ENCODE measurements around the gene PPIL6.
"Not testable (repeated sequence)": the region's sequence is repeated elsewhere in the genome, so short reads cannot be mapped to it uniquely, and the experiment has no call there.

PPIL6 gene

DNA sequence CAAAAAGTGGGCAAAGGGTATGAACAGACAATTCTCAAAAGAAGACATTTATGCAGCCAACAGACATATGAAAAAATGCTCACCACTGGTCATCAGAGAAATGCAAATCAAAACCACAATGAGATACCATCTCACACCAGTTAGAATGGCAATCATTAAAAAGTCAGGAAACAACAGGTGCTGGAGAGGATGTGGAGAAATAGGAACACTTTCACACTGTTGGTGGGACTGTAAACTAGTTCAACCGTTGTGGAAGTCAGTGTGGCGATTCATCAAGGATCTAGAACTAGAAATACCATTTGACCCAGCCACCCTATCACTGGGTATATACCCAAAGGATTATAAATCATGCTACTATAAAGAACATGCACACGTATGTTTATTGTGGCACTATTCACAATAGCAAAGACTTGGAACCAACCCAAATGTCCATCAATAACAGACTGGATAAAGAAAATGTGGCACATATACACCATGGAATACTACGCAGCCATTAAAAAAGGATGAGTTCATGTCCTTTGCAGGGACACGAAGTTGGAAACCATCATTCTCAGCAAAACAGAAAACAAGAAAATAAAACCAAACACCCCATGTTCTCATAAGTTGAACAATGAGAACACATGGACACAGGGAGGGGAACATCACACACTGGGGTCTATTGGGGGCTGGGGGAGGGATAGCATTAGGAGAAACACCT is 75.9 kb downstream of the PPIL6 start:
- not testable (repeated sequence) for DNase-seq (ENCODE audit: low read depth in 1 of 2, low spot score in 1 of 2)

DNA sequence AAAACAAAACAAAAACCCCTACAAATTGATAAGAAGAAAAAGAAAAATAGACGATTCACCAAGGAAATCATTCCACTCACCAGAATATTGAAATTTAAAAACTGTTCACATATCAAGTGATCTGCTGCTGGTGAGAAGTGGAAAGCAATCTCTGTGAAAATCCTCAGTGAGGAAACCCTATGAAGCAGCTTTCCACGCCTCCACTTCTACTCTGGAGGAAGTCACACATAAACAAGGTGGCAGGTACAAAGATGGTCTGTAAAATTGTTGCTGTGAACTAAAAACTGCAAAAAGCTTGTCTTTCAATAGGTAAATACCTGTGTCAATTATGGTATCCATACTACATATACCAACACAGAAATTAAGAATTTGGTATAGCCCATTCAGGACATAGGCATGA is 76.7 kb downstream of the PPIL6 start:
- no peak for DNase-seq (ENCODE audit: low read depth in 1 of 2, low spot score in 1 of 2)

DNA sequence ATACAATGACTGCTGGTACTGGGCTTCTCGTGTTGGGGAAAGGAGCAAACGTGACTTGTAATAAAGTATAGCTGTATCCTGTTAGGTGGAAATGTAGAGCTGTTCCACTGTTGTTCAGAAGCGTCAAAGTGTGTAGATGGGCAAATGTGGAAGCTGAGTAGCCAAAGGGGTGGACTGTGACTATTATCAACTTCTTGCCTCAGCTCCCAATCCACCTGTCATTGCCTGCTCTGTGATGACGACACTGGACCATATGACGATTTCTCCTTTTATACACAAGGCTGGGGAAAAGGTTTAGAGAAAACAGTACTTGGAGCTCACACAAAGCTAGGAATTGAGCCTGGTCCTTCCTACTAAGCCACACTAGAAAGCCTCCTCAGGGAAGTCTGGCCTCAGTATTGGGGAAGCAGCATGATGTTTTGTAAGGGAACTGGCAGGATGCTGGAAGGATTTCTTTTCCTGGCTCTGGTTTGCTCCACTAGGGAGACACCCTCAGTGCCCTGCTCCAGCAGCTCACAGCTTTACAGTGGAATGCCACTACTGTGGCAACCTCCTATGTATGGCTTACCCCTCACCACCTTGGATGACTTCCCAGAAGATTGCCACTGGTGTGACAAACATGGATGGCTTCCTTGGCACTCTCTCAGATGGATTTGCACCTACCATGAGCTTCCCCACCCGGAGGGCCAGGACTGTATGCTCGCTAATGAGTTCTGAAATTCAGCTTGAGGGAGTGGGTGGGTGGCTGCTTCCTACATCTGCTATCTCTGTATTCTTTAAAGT is 78.1 kb downstream of the PPIL6 start:
- no peak for DNase-seq (ENCODE audit: low read depth in 1 of 2, low spot score in 1 of 2)

DNA sequence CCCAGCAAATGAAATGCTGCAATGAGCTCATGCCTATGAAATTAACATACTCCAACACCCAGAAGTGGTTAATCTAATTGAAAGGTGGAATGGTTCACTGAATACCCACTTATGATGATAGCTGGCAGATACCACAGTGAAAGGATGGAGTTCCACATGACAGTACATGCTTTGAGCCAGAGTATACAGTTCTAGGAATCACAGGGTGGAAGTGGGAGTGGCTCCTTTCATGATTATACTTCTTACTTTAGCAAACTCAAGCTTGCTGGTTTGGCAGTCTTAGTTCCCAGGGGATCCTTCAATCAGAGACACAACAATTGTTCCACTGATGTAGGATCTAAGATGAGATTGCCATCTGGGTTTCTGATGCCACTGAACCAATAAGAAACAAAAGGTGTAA is 79.6 kb downstream of the PPIL6 start:
- no peak for DNase-seq (ENCODE audit: low read depth in 1 of 2, low spot score in 1 of 2)

DNA sequence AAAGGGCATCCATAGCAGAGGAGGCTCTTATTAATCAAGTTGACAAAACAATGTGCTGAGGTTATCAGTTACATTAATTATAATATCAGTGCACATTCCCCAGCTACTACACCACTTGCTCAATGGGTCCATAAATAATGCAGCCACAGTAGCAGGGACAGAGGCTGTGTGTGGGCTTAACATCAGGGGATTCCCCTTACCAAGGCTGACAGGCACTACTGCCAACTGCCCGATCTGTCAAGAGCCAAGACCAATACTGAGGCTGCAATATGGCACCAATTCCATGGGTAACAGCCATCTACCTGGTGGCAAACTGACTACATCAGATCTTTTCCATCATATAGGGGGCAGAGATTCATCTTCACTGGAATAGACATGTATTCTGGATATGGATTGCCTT is 80.1 kb downstream of the PPIL6 start:
- no peak for DNase-seq (ENCODE audit: low read depth in 1 of 2, low spot score in 1 of 2)

DNA sequence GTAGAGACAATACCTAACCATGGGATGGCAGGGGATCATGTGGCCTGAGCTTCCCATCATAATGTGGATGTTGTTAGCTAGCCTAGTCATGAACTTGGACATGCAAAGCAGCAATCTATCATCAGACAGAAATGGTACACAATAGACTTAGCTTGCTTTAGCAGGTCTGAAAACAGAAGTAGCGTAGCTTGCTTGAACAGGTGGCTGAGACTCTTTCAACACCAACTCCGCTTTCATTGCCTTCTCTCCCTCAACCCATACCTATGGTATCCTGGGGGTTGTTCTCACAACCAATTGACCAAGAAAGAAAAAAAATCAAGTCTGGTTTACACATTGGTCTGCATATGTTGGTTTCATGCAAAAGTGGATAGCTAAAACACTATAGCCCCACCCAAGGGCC is 81.2 kb downstream of the PPIL6 start:
- no peak for DNase-seq (ENCODE audit: low read depth in 1 of 2, low spot score in 1 of 2)

DNA sequence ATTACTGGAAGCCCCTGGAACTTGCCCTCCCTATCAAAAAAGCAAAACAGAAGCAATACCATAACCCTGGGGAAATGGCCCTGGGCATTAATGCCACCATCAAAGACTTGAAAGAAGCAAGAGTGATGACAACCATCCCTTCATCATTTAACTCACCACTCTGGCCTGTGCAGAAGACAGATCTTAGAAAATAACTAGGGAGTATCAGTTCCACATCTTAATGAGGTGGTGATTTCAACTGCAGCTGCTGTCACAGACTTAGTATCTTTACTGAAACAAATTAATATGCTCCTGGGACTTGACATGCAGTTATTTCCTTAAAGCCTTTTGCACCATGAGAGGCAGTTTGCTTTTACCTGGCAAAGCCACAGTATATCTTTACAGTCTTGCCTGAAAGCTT is 82.2 kb downstream of the PPIL6 start:
- DNase-seq (ENCODE audit: low read depth in 1 of 2, low spot score in 1 of 2), result no peak

DNA sequence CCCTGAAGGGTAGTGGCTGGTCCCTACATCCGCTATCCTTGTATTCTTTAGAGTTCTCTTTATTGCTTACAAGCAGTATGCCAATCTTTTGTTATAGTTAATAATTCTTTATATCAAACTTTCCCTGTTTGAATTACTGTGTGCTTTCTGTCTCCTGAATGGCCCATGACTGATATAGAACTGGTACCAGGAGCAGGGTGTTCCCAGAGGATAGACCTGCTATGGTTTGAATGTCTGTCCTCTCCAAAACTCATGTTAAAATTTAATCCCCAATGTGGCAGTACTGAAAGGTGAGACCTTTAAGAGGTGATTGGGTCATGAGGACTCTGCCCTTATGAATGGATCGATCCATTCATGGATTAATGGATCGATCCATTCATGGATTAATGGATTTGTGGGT is 84.2 kb downstream of the PPIL6 start:
- no peak for DNase-seq (ENCODE audit: low read depth in 1 of 2, low spot score in 1 of 2)

DNA sequence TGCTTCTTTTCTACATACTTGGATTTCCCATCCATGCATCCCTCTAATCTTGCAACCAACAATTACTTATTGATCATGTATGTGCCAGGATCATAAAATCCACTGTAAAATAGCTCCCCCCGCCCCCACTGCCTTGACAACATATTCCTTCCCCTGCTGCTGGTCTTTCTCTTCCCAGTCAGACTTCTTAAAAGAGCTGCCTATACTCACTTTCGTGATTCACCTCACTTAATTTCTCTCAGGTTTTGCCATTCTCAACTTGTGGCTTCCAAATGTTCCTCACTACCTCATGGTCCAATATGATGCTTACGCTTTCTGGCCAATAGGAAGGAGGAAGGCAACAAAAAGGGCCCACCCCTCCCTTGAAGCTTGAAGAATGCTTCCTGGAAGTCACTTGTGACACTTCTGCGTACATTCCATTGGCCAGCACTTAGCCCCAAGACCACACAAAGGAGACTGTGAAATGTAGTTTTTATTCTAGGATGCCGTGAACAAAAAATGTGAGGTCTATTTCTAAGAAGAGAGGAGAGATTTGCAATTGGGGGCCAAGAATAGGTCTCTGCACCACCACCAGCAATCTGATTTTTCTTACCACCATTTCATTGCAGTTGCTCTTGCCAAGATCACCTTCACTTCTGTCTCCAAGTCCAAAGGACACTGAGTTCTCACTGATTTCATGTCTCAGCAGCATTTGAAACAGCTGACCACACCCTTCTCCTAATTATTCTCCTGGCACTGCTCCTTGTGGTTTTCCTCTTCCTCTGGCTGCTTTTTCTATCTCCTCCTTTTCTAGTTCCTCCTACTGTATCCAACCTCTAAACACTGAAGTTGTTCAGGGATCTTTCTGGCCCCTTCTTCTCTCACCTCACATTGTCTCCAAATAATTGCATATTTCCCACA is 88.9 kb downstream of the PPIL6 start:
- DNase-seq (ENCODE audit: low read depth in 1 of 2, low spot score in 1 of 2), result no peak

DNA sequence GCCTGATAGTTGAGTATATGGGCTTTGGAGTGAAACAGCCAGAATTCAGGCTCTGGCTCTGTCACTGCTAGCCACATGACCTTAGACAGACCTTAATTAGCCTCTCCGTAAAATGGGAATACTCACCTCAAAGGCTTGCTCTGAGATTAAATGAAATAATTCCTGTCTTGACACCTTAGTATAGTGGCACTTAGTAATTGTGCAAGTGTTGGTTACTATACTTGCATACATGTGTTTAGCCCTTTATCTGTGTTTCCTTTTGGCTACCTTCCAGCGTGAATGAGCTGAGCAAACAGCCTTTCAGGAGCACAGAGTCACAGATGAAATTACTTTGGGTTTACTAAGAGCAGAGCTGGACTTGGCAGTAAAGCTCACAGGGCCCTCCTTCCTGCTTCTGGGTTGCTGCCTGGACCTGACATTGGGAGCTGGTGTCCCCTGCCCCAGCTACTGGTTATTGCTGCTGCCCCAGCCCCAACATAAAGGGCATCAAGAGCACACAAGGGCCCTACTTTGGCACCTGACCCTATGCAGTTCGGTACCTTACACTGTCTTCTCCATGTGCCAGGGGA is 90.9 kb downstream of the PPIL6 start:
- DNase-seq (ENCODE audit: low read depth in 1 of 2, low spot score in 1 of 2), result no peak

DNA sequence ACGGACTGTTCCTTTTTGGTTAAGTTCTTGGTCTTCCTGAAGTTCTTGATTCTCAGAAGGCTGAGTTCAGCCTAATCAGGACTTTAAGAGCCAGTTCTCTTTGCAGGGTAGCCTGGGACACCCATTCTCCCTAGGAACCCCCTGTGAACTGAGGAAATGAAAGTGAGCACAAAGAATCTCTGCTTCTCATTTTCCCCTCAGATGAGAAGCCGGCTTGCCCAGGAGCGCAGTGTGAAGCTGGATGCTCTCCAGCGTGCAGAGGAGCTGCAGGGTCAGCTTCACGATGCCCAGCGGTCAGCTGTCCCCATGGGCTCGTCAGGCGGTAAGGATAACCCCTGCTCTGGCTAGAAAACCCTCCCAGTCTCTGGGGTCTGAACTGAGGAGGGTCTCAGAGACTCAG is 92.2 kb downstream of the PPIL6 start:
- no peak for DNase-seq (ENCODE audit: low read depth in 1 of 2, low spot score in 1 of 2)

DNA sequence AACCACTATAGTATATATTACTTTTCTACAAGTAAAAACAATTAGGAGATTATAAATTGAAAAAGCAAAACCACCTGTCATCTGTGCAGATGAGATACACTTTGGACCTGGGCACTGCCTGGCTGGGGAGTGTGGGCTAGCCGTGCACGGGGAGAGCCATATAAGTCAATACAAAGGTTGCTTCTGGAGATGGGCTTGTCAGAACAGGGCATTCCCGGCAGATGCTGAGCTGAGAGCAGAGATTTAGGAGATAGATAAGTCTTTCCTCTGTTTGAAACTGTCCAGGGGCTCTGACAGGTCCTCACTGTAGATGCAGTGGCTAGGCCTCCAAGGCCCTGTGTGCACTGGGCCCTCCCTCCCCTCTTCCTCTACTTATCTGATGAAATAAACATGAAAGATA is 92.6 kb downstream of the PPIL6 start:
- no peak for DNase-seq (ENCODE audit: low read depth in 1 of 2, low spot score in 1 of 2)

DNA sequence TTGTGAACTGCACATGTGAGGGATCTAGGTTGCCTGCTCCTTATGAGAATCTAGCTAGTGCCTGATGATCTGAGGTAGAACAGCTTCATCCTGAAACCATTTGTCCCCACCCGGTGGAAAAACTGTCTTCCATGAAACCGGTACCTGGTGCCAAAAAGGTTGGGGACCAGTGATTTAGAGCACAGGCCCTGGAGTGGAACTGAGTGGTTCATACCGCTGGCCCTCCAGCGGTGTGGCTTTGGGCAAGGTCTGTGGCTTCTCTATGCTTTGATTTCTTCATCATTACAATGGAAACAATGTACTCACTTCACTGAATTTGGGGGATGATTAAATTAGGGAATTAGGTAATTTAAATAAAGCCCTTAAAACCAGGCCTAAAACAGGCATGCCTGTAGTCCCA is 94.4 kb downstream of the PPIL6 start:
- no peak for DNase-seq (ENCODE audit: low read depth in 1 of 2, low spot score in 1 of 2)

DNA sequence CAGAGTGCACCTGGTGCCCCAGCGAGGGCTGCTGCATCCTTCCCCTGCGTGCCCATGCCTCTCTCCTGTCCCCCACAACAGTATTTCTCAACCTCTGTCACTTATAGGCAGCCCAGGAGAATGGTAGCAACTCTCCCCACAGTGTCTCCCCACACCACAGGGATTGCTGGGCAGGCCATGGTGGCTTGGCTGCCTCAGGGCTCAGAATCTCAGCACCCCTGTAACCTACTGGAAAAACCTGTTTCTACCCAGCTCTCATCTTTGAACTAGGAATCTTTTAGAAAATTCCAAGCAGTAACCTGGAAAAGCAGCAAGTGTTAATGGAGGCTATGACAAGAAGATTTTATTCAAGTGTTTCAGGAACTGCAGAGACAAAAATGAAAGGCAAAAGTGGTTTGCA is 96.2 kb downstream of the PPIL6 start:
- DNase-seq (ENCODE audit: low read depth in 1 of 2, low spot score in 1 of 2), result no peak

DNA sequence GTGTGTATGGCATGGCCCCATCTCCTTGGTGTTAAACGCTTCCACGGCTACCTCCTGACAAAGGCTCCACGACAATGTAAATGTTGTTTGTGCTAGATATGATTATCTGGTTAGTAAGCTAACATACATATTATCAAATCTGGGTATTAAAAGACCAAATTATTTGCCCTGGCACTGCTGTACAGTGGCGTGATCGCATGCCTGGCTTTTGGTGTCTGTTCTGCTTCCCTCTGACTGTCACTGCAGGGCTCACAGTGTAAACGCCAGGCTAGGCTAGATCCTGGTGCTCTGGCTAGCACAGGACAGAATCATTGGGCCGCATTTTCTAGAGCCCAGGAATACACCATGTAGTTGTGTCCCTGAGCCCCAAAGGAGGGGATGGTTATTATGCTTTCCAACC is 96.9 kb downstream of the PPIL6 start:
- DNase-seq (ENCODE audit: low read depth in 1 of 2, low spot score in 1 of 2), result no peak

DNA sequence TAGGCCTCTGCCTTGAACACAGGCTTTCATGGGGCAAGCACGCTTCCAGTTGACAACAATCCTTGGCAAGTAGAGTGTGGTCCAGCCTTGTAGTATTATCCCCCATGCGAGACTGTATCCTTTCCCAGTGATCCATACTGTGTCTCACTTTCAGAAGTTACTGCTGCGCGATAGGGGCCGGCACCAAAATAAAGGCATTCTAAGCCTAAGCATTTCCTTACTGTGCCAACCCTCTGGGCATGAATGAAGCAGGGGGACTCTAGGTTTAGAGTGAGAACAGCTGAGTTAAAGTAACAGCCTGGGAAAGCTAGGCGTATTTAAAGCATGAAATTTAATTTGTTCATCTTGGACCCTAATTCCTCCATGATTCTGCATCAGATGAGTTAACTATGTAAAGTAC is 97.5 kb downstream of the PPIL6 start:
- DNase-seq (ENCODE audit: low read depth in 1 of 2, low spot score in 1 of 2), result no peak

DNA sequence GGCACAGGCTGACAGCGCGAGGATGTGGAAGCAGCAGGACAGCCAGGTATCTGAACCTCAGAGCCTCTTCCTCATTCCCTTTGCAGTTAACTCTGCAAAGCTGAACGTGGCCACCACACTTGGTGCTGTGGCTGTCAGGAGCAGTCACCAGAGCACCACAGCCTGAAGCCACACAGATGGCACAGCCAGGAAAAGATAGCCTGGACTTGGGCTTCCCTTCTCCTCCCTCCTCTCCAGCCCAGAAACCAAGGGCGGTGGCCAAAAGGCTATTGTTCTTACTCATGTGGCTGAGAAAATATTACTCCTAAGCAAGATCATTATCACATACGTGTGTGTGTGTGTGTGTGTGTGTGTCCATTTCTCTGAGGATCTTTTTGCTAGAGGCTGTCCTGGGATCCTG is 97.9 kb downstream of the PPIL6 start:
- DNase-seq (ENCODE audit: low read depth in 1 of 2, low spot score in 1 of 2), result no peak

DNA sequence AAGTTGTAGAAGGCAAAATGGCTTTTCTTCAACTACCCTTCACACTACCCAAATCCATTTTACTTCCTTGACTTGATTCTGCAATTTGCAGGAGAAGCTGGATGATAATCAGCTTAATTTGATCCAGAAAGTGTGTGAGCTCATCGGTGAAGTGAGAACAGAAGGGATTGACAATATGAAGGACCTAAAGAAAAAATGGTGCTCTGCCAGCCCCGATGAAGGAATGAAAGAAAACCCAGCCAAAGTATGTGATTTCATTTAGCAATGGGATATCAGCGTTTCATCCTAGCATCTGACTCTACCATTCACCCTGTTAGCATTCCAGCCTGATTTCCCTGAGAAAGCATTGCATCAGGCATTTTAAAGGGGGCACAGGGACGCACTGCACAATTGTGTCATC is 99.6 kb downstream of the PPIL6 start:
- DNase-seq (ENCODE audit: low read depth in 1 of 2, low spot score in 1 of 2), result no peak

Measured in activated CD4-positive, alpha-beta T cell treated with anti-CD3 and anti-CD28 coated beads, Interleukin-2, amount 50 U/mL, for 24 hours (primary cell).